Thyroid gland (tissue), 4 donors: ENCODE data around the gene WNK2. TPM values are rescaled to one million over a fixed set of nuclear protein-coding genes. Genes with fewer than 3 reads are reported as not detected.

ENCODE experiments used
- DNase-seq, 2 donors: peaks; one replicate each; pipeline ENCODE4 v3.0.0-alpha.2; 2019
- H3K27ac ChIP-seq, 3 donors: fragments of 200-600 bp; sonication (generic); 1 replicate in 2 of 3; 2 replicates in 1 of 3; pipeline ENCODE4 v1.5.1; 2016 to 2019; ENCODE audit warnings: mild to moderate bottlenecking in 1 of 3, moderate library complexity in 1 of 3
- H3K27me3 ChIP-seq: fragments of 200-600 bp; sonication (generic); one replicate; pipeline ENCODE4 v1.5.1; 2019
- H3K36me3 ChIP-seq, 2 donors: fragments of 200-600 bp; sonication (generic); one replicate each; pipeline ENCODE4 v1.5.1; 2016 to 2019
- H3K4me1 ChIP-seq, 2 donors: fragments of 200-600 bp; sonication (generic); one replicate each; pipeline ENCODE4 v1.5.1; 2017 to 2019
- H3K4me3 ChIP-seq, 3 donors: fragments of 200-600 bp; sonication (generic); replicated peaks in 1 of 3; 1 replicate in 2 of 3; 2 replicates in 1 of 3; pipeline ENCODE4 v1.5.1; 2016; ENCODE audit warnings: mild to moderate bottlenecking in 1 of 3
- H3K9me3 ChIP-seq: fragments of 200-600 bp; sonication (generic); one replicate; pipeline ENCODE4 v1.5.1; 2017
- POLR2A ChIP-seq, 2 donors: fragments of 450-650 bp; IDR thresholded peaks; one replicate each; pipeline ENCODE4 v1.6.1; 2017; ENCODE audit warnings: antibody characterized with exemption in 2 of 2, mild to moderate bottlenecking in 2 of 2, moderate library complexity in 1 of 2
- WGBS, 2 donors: methylation state at CpG; one replicate each; pipeline ENCODE4 v1.1.5; 2017; 5-methylcytosine and 5-hydroxymethylcytosine counted together
- intact Hi-C: fragments of 100-400 bp; cut with DNase I; formaldehyde crosslinking; loops from one replicate; pipeline ENCODE4 v1.15.1; 2023
- total RNA-seq, 4 donors: library from RNA; depleted of rRNA; stranded (reverse); fragments of >200 nt; gene quantifications; one replicate each; pipeline ENCODE4 v1.2.3, GENCODE V29; 2016
- TF ChIP-seq, protein P1 (sequence below), 6 experiments: fragments of 200-600 bp in 3 of 6; fragments of 450-650 bp in 3 of 6; sonication (generic) in 3 of 6; IDR thresholded peaks; one replicate each; pipeline ENCODE4 v1.5.1; 2016 to 2019; ENCODE audit warnings: antibody characterized with exemption in 6 of 6, mild to moderate bottlenecking in 2 of 6, inconsistent platforms in 1 of 6, moderate library complexity in 1 of 6

WNK2 gene
- total RNA-seq, 4 donors from 2014 or later, result 0.94 to 8.5 (median 8.1) TPM

DNA sequence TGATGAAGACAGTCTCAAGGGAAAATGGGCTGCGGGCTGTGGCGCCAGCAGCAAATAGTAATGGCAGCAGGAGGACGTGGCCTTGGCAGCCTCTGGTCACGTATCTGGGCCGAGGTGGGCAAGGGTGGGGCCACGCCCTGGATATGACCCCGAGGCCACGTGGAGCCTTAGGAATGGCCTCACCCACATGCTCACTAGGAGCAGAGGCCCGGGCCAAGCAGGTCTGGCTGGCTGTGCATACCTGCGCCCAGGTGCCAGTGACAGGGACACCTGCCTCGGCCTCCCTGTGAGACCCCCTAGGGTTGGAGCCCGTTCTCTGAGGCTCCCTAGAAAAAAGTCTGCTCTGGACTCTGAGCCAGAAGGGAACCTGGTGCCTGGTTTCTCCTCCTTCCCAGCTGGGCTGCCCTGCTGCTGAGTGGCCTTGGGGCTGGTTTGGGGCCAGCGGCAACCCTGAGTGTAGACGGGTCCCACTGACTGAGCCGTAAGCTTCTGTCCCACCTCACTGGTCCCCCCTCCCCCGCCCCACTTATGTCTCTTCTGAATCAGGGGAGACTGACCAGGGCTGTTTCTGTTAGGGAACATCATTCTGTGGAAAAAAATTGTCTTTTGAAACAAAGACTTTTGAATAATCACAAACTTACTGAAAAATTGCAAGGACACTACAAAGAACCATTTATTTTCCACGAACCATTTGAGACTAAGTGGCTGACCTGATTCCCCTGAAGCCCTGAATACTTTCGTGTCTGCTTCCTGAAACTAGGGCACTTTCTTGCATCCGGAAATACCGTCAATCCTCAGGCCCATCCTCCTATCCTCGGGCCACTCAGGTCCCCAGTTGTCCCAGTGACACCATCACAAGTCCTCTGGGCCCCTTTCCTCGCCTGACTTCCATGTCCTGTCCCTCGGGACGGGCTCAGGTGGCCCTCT lies 60.8 kb downstream of the WNK2 start:
- Histone ChIP-seq H3K4me1 (no peaks in the 10 kb centered on the region), H3K27ac (no peak overlapping the region), H3K36me3 (no peaks in the 10 kb centered on the region), H3K4me3 (no peak overlapping the region), H3K27me3 (no peaks in the 10 kb centered on the region), H3K9me3 (no peaks in the 10 kb centered on the region)
- WGBS, 2 donors, result 74 to 84% methylated on average over 21 to 24 of the region's 24 CpGs
- TF ChIP-seq, protein P1, sequence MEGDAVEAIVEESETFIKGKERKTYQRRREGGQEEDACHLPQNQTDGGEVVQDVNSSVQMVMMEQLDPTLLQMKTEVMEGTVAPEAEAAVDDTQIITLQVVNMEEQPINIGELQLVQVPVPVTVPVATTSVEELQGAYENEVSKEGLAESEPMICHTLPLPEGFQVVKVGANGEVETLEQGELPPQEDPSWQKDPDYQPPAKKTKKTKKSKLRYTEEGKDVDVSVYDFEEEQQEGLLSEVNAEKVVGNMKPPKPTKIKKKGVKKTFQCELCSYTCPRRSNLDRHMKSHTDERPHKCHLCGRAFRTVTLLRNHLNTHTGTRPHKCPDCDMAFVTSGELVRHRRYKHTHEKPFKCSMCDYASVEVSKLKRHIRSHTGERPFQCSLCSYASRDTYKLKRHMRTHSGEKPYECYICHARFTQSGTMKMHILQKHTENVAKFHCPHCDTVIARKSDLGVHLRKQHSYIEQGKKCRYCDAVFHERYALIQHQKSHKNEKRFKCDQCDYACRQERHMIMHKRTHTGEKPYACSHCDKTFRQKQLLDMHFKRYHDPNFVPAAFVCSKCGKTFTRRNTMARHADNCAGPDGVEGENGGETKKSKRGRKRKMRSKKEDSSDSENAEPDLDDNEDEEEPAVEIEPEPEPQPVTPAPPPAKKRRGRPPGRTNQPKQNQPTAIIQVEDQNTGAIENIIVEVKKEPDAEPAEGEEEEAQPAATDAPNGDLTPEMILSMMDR (IDR thresholded peaks at IDR 0.05), result no peak
- DNase-seq, result no peak
- intact Hi-C loops, result no loop called here

DNA sequence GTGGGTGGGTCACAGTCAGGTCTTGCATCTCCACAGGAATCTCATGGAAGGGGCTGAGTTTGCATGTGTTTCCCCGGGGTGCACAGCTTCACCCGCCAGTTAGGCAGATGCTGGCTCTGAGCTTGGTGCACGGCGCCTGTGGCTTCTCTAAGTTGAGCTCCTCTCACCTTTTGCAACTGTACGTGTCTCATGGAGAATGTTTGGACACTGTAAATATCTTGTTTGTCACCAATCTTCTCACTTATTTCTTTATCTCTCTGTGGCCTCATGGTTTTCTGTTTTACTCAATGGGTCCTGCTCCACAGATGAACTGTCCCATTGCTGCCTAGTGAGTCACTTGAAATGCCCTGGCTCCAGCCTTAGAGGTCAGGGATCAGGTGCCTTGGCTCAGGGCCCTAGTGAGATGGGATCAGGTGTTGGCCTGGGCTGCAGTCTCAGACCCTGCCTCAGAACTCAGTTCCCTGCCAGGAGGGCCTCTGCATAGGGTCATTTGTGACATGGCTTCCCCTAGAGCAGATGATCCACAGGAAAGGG lies 61.6 kb downstream of the WNK2 start:
- H3K36me3 ChIP-seq, result no peaks in the 10 kb centered on the region
- WGBS, 2 donors, result 93 to 95% methylated on average over 5 of the region's 5 CpGs
- no peaks in the 10 kb centered on the region for H3K27me3 ChIP-seq
- H3K27ac ChIP-seq, result no peak overlapping the region
- H3K9me3 ChIP-seq, result no peaks in the 10 kb centered on the region
- no peak for DNase-seq
- no peak overlapping the region for H3K4me3 ChIP-seq
- TF ChIP-seq, protein P1 (IDR thresholded peaks at IDR 0.05), result no peak
- no peak for TF ChIP-seq POLR2A (IDR thresholded peaks at IDR 0.05)
- no peaks in the 10 kb centered on the region for H3K4me1 ChIP-seq
- intact Hi-C loops, result no loop called here

DNA sequence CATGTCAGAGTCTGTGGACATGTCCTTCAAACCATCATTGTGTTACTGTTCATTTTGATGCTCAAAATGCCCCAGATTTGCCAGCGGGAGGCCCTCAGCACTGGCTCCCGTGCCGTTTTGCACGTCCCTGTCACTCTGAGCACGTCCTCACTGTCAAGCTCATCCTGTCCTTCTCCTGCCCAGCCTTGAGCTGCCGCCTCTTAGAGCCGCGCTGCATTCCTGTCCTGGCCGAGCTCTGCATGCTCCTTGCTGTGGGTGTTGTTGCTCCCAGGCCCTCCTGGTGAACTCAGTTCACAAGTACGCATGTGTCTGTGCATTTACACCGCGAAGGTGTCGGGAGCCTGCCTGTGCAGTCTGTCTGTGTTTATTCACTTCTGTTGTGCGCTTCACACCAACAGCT lies 62.2 kb downstream of the WNK2 start:
- TF ChIP-seq POLR2A (IDR thresholded peaks at IDR 0.05), result no peak
- TF ChIP-seq, protein P1 (IDR thresholded peaks at IDR 0.05), result no peak
- intact Hi-C loops, result no loop called here
- no peaks in the 10 kb centered on the region for H3K27me3 ChIP-seq
- no peaks in the 10 kb centered on the region for H3K4me1 ChIP-seq
- no peak overlapping the region for H3K4me3 ChIP-seq
- no peak overlapping the region for H3K27ac ChIP-seq
- H3K9me3 ChIP-seq, result no peaks in the 10 kb centered on the region
- WGBS, 2 donors, result 85 to 89% methylated on average over 14 of the region's 14 CpGs
- DNase-seq, result no peak
- no peaks in the 10 kb centered on the region for H3K36me3 ChIP-seq

DNA sequence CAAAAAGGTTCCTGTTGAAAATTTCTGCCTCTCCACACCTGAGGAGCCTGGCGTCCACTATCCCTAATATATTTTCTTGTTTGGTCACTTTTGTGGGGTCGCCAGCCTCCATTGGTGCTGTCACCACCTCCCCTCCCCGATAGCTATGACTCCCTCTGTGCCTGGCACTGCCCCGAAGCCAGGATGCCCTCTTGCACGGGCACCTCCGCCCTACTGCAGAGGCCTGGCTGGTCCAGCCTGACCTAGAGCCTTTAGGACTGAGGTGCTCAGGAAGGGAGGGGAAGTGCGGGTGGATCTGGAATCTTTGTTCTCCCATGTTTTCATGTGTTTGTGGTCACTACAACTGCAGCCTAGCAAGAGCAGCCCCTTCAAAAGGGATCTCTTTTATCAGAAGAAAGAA lies 62.6 kb downstream of the WNK2 start:
- H3K4me1 ChIP-seq, result no peaks in the 10 kb centered on the region
- no peaks in the 10 kb centered on the region for H3K36me3 ChIP-seq
- no peaks in the 10 kb centered on the region for H3K27me3 ChIP-seq
- TF ChIP-seq, protein P1 (IDR thresholded peaks at IDR 0.05), result no peak
- TF ChIP-seq POLR2A (IDR thresholded peaks at IDR 0.05), result no peak
- H3K9me3 ChIP-seq, result no peaks in the 10 kb centered on the region
- intact Hi-C loops, result no loop called here
- WGBS, 2 donors, result 91 to 97% methylated on average over 7 of the region's 7 CpGs
- DNase-seq, result no peak
- no peak overlapping the region for H3K27ac ChIP-seq
- H3K4me3 ChIP-seq, result no peak overlapping the region
